Hematopoietic multipotent progenitor cell treated with erythropoietin and hydrocortisone succinate and interleukin-3 and kit ligand, for 17 days (in vitro differentiated cells): ENCODE results near the gene CYSRT1.

Source experiments
- DNase-seq: peaks from one replicate; pipeline ENCODE4 v3.0.0-alpha.2; 2015; ENCODE audit warnings: low spot score

Gene CYSRT1

DNA sequence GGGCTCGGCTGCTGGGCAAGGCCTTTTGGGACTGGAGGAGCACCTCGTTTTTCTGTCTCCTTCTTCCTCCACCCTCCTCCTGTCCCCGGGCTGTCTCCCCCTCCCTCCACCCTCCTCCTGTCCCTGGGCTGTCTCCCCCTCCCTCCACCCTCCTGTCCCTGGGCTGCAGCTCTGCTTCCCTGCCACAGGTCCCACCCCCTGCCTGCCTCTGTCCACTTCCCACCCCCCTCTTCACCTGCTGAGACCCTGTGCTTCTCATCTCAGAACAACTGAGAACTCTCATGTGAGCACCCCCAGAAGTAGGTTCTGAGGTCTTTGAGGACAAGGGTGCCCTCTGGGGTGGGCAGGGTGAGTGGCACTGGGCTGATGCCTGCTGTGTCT lies 46.7 kb downstream of the CYSRT1 start:
- no peak for DNase-seq

DNA sequence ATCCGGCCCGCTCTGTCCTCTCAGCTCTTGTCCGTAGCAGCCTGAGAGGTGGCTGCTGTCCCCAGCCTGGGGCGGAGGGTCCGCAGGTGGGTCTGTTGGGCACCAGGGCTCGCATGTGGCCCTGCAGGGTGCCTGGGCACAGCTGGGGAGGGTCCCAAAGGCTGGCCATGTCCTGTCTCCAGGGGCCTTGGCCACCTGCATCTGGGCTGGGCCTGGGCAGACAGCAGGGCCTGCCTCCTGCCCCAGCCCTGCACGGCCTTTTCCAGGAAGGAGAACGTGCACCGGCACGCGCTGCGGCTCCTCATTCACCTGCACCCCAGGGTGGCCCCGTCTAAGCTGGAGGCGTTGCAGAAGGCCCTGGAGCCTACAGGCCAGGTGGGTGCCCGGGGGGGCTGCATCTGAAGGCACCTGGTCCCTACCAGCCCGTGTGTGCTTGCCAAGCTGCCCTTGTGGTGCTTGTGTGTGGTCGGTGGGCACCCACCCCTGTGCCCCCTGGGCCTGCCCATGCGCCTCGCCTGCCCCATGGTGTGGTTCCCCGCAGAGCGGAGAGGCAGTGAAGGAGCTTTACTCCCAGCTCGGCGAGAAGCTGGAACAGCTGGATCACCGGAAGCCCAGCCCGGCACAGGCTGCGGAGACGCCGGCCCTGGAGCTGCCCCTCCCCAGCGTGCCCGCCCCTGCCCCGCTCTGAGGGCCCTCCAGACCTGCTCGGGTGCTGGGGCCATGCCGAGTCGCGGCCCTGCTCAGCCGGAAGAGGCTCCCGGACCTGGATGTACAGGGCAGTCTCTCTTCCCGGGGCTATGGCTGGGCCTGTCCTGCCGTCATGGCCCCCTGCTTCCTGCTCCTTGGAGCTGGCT lies 47.5 kb downstream of the CYSRT1 start:
- no peak for DNase-seq

DNA sequence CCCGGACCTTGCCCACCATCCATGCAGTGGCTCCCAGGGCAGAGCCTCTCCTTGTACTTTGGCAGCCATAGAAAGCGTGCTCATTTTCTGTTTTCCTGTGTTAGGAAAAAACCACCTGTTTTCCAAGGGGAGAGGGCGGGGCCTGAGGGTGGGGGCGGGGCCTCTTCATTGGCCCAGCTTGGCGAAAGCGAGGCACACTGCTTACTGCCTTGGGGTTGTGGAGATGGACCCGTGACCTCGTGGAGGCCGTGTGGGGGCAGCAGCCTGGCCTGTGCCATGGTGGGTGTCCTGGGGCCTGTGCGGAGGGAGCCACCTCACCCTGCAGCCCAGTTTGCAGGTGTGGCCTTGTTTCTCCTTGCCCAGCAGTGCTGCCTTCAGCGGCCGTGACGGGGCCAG lies 48.1 kb downstream of the CYSRT1 start:
- no peak for DNase-seq

DNA sequence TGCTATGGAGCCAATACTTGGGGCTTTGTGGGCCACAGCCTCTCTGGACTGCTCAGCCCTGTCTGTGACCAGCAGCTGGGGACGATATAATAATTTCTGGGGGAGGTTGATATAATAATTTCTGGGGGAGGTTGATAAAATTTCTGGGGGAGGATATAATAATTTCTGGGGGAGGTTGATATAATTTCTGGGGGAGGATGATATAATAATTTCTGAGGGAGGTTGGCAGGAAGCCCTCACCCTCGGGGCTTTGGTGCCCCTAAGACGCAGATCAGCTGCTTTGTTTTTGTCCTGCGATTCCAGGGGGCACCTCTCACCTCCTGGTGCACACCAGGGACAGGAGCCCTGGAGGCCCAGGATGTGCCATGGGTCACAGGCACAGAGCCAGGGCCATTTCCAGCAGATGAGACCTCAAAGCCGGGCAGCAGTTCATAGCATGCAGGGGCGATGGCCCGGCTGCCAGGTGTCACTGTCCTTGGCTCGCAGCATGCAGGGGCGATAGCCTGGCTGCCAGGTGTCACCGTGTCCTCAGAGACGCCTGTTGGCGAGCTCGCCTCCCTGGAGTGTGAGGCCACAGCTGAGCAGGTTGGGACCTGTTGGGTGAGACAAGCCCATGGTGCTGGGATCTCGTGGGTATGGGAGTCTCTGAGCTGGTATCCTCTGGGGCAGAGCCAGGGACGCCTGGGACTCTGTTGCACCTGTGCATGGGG lies 48.8 kb downstream of the CYSRT1 start:
- DNase-seq: no peak

DNA sequence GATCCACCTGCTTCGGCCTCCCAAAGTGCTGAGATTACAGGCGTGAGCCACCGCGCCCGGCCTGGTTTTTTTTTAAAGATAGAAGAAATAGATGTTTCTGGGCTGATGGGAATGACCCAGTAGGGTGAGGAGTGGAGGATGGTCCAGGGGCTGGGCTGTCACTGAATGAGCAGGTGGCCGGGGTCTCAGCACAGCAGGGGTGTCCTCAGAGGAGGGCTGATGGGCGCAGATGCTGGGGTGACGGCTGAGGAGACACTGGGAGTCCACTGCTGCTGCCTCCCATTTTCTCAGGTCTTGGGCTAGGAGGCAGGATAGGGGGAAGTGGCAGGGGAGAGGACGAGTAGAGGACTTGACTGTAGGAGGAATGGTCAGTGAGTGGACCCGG lies 50.2 kb downstream of the CYSRT1 start:
- DNase-seq: no peak
